ENCODE results near the gene MED25. TPM values are rescaled to one million over a fixed set of nuclear protein-coding genes. Genes with fewer than 3 reads are reported as not detected.
A peak's percentile ranks its signal among the peaks of the same experiment; 100 is the strongest.

The MED25 gene
- total and polyA plus RNA-seq, 9 of the 15 experiments (the other 6 are each of a cell fraction or from before 2014, with no cell fraction given) = 4.1 to 93.9 (median 19.3) TPM

DNA sequence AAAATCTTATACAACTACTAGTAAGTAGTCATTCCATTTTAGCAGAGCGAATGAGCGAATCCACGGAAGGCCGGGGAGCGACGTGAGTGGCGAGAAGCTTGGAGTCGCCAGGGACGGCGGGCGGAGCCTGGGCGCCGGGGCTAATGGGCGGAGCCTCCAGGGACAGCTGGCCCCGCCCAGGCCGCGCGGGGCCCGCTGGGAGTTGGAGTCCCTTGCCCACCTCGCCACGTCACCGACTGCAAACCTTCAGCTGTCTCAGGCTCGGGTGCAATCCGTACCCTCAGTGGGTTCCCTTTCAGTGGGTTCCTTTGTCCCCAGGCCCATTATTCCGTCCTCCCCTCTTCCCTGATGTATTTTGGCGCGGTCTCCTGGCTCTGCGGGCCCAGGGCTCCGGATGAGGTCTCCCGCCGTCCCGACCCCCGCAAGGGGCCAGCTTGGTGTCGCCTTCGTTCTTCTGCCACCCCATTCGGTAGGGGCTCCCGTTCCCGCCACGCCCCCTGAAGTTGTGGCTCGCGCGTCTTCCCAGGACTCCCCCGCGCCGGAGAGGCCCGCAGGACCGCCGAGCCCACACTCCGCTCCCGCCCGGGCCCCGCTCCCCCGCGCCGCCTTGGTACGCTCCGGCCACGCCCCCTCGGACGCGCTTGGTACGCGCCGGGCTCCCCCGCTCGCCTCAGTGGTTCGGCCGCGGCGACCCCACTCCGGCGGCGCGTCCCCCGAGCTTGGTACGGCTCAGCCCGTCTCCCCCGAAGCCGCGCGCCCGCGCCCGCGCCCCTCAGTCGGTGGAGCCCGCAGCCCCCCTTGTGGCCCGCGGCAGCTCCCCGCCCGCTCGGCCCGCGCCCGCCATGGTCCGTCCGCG, 32.6 kb downstream of the MED25 start, which contains the start of gene PTOV1 (continued):
- TF ChIP-seq, protein P1, sequence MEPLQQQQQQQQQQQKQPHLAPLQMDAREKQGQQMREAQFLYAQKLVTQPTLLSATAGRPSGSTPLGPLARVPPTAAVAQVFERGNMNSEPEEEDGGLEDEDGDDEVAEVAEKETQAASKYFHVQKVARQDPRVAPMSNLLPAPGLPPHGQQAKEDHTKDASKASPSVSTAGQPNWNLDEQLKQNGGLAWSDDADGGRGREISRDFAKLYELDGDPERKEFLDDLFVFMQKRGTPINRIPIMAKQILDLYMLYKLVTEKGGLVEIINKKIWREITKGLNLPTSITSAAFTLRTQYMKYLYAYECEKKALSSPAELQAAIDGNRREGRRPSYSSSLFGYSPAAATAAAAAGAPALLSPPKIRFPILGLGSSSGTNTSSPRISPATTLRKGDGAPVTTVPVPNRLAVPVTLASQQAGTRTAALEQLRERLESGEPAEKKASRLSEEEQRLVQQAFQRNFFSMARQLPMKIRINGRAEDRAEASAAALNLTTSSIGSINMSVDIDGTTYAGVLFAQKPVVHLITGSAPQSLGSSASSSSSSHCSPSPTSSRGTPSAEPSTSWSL (CRISPR knock-in tag; IDR thresholded peaks at IDR 0.05; ENCODE audit: borderline replicate concordance) = peak; percentile 34; the same call in 1 of the 2 replicates
- TF ChIP-seq ZNF75A (CRISPR knock-in tag; IDR thresholded peaks at IDR 0.05) = no peak
- TF ChIP-seq, protein P2, sequence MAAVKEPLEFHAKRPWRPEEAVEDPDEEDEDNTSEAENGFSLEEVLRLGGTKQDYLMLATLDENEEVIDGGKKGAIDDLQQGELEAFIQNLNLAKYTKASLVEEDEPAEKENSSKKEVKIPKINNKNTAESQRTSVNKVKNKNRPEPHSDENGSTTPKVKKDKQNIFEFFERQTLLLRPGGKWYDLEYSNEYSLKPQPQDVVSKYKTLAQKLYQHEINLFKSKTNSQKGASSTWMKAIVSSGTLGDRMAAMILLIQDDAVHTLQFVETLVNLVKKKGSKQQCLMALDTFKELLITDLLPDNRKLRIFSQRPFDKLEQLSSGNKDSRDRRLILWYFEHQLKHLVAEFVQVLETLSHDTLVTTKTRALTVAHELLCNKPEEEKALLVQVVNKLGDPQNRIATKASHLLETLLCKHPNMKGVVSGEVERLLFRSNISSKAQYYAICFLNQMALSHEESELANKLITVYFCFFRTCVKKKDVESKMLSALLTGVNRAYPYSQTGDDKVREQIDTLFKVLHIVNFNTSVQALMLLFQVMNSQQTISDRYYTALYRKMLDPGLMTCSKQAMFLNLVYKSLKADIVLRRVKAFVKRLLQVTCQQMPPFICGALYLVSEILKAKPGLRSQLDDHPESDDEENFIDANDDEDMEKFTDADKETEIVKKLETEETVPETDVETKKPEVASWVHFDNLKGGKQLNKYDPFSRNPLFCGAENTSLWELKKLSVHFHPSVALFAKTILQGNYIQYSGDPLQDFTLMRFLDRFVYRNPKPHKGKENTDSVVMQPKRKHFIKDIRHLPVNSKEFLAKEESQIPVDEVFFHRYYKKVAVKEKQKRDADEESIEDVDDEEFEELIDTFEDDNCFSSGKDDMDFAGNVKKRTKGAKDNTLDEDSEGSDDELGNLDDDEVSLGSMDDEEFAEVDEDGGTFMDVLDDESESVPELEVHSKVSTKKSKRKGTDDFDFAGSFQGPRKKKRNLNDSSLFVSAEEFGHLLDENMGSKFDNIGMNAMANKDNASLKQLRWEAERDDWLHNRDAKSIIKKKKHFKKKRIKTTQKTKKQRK (IDR thresholded peaks at IDR 0.05; ENCODE audit: borderline replicate concordance, low read depth, low read length) = no peak
- TF ChIP-seq, protein P3, sequence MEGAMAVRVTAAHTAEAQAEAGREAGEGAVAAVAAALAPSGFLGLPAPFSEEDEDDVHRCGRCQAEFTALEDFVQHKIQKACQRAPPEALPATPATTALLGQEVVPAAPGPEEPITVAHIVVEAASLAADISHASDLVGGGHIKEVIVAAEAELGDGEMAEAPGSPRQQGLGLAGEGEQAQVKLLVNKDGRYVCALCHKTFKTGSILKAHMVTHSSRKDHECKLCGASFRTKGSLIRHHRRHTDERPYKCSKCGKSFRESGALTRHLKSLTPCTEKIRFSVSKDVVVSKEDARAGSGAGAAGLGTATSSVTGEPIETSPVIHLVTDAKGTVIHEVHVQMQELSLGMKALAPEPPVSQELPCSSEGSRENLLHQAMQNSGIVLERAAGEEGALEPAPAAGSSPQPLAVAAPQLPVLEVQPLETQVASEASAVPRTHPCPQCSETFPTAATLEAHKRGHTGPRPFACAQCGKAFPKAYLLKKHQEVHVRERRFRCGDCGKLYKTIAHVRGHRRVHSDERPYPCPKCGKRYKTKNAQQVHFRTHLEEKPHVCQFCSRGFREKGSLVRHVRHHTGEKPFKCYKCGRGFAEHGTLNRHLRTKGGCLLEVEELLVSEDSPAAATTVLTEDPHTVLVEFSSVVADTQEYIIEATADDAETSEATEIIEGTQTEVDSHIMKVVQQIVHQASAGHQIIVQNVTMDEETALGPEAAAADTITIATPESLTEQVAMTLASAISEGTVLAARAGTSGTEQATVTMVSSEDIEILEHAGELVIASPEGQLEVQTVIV (CRISPR knock-in tag; IDR thresholded peaks at IDR 0.05; ENCODE audit: borderline replicate concordance) = no peak
- TF ChIP-seq KDM5B (IDR thresholded peaks at IDR 0.05; ENCODE audit: insufficient replicate concordance, low read depth, low read length) = peak; percentile 62
- TF ChIP-seq ZKSCAN3 (CRISPR knock-in tag; IDR thresholded peaks at IDR 0.05) = no peak
- TF ChIP-seq TCF7L2 (IDR thresholded peaks at IDR 0.05; ENCODE audit: low read depth, low read length) = peak; percentile 98
- peak; percentile 90 for TF ChIP-seq E2F1 (CRISPR knock-in tag; IDR thresholded peaks at IDR 0.05)
- TF ChIP-seq KAT8 (IDR thresholded peaks at IDR 0.05; ENCODE audit: low read depth) = no peak
- TF ChIP-seq POLR2AphosphoS5 (IDR thresholded peaks at IDR 0.05; ENCODE audit: control insufficient read depth, insufficient read depth, low read depth, low read length) = peak; percentile 45
- TF ChIP-seq NKRF (IDR thresholded peaks at IDR 0.05; ENCODE audit: borderline replicate concordance) = peak; percentile 71; the same call in 1 of the 2 replicates
- TF ChIP-seq NCOA2 (IDR thresholded peaks at IDR 0.05; ENCODE audit: partially characterized antibody in 2 of 2) = no peak

All from K562 (cell line).